GM21737 (cell line): Measurements from ENCODE around the gene CCDC73.
A peak's percentile ranks its signal among the peaks of the same experiment; 100 is the strongest.
"Not testable (repeated sequence)": the region's sequence is repeated elsewhere in the genome, so short reads cannot be mapped to it uniquely, and the experiment has no call there.

Experiments
- ATAC-seq: cut with Tn5 transposase; IDR thresholded peaks from one replicate; pipeline ENCODE4 v1.9.1; 2021; ENCODE audit warnings: mild to moderate bottlenecking, moderate library complexity; ENCODE audit not compliant: unreplicated experiment

The CCDC73 gene

GRCh38 chr11:32809313-32809712 lies 14.9 kb upstream of the CCDC73 start:
- peak; percentile 90 for ATAC-seq

- no peak for ATAC-seq
Measured at GRCh38 chr11:32796425-32796824, 2.0 kb upstream of the CCDC73 start.

GRCh38 chr11:32792948-32793475 lies 1.4 kb downstream of the CCDC73 start:
- no peak for ATAC-seq

- ATAC-seq, result no peak
Measured at GRCh38 chr11:32792111-32792947, 2.1 kb downstream of the CCDC73 start.

- no peak for ATAC-seq
Measured at GRCh38 chr11:32790916-32791315, 3.5 kb downstream of the CCDC73 start.

GRCh38 chr11:32786811-32787210 lies 7.7 kb downstream of the CCDC73 start:
- no peak for ATAC-seq

- ATAC-seq, result no peak
Measured at GRCh38 chr11:32785262-32785661, 9.2 kb downstream of the CCDC73 start.

- ATAC-seq, result no peak
Measured at GRCh38 chr11:32781721-32782120, 12.7 kb downstream of the CCDC73 start.

- ATAC-seq, result not testable (repeated sequence)
Measured at GRCh38 chr11:32780839-32781238, 13.6 kb downstream of the CCDC73 start.

- ATAC-seq, result no peak
Measured at GRCh38 chr11:32779136-32779535, 15.3 kb downstream of the CCDC73 start.

- ATAC-seq, result no peak
Measured at GRCh38 chr11:32775908-32776307, 18.6 kb downstream of the CCDC73 start.

GRCh38 chr11:32774081-32774480 lies 20.4 kb downstream of the CCDC73 start:
- no peak for ATAC-seq

- no peak for ATAC-seq
Measured at GRCh38 chr11:32772731-32773130, 21.7 kb downstream of the CCDC73 start.

GRCh38 chr11:32761774-32762173 lies 32.7 kb downstream of the CCDC73 start:
- ATAC-seq, result not testable (repeated sequence)

GRCh38 chr11:32758291-32758690 lies 36.2 kb downstream of the CCDC73 start:
- ATAC-seq, result no peak

- ATAC-seq, result not testable (repeated sequence)
Measured at GRCh38 chr11:32753181-32753580, 41.3 kb downstream of the CCDC73 start.

- ATAC-seq, result no peak
Measured at GRCh38 chr11:32752001-32752400, 42.5 kb downstream of the CCDC73 start.

- no peak for ATAC-seq
Measured at GRCh38 chr11:32751381-32751780, 43.1 kb downstream of the CCDC73 start.

- no peak for ATAC-seq
Measured at GRCh38 chr11:32729976-32730375, 64.5 kb downstream of the CCDC73 start.

- no peak for ATAC-seq
Measured at GRCh38 chr11:32723332-32723731, 71.1 kb downstream of the CCDC73 start.

GRCh38 chr11:32722255-32722654 lies 72.2 kb downstream of the CCDC73 start:
- no peak for ATAC-seq

GRCh38 chr11:32713496-32713895 lies 81.0 kb downstream of the CCDC73 start:
- ATAC-seq, result no peak

- not testable (repeated sequence) for ATAC-seq
Measured at GRCh38 chr11:32708978-32709377, 85.5 kb downstream of the CCDC73 start.
